GM12878 (cell line): ENCODE results near the gene UBE2J2. TPM values are rescaled to one million over a fixed set of nuclear protein-coding genes. Genes with fewer than 3 reads are reported as not detected.
A peak's percentile ranks its signal among the peaks of the same experiment; 100 is the strongest.

Experiments
- E4F1 ChIP-seq: fragments of 450-650 bp; IDR thresholded peaks from 2 replicates; pipeline ENCODE4 v1.6.1; 2018; ENCODE audit warnings: borderline replicate concordance, mild to moderate bottlenecking; ENCODE audit not compliant: partially characterized antibody
- IRF4 ChIP-seq: IDR thresholded peaks from 2 replicates; pipeline ENCODE4 v1.6.1; 2011; ENCODE audit warnings: low read depth, low read length
- LARP7 ChIP-seq: fragments of 450-650 bp; IDR thresholded peaks from 2 replicates; pipeline ENCODE4 v1.6.1; 2017; ENCODE audit warnings: mild to moderate bottlenecking
- RCOR1 ChIP-seq: conservative IDR thresholded peaks from 2 replicates; pipeline ENCODE4 v1.6.1; 2012; ENCODE audit warnings: low read depth, low read length, improper control_type of control experiment
- SMAD5 ChIP-seq: IDR thresholded peaks from 2 replicates; pipeline ENCODE4 v1.6.1; 2016; ENCODE audit warnings: antibody characterized with exemption, low read depth
- TARDBP ChIP-seq: IDR thresholded peaks from 2 replicates; pipeline ENCODE4 v1.6.1; 2016; ENCODE audit warnings: borderline replicate concordance
- TCF3 ChIP-seq: IDR thresholded peaks from 2 replicates; pipeline ENCODE4 v1.6.1; 2012; ENCODE audit warnings: low read depth, mild to moderate bottlenecking, low read length, borderline replicate concordance; ENCODE audit not compliant: insufficient read depth
- polyA plus RNA-seq, 11 experiments: library from polyadenylated mRNA; depleted of rRNA in 4 of 11; unstranded in 6 of 11; stranded (reverse) in 5 of 11; fragments of >200 nt; fragmentation: Nextera tagmentation in 4 of 11; fragmentation: Illumina TruSeq in 1 of 11; extraction: Ambion mirVana in 4 of 11; extraction: Trizol in 1 of 11; gene quantifications; 1 replicate in 1 of 11; 2 replicates in 10 of 11; pipeline versions ENCODE4 v1.2.1 to v1.2.3, GENCODE V29; 2011 to 2016; ENCODE audit warnings: inconsistent platforms in 2 of 11, missing spikeins in 2 of 11, low read depth in 1 of 11
- total RNA-seq, 4 experiments: library from RNA; depleted of rRNA in 3 of 4; stranded (reverse); fragments of >200 nt in 3 of 4; fragmentation: Illumina TruSeq in 1 of 4; extraction: Trizol in 1 of 4; gene quantifications; 2 replicates each; pipeline versions ENCODE4 v1.2.1 to v1.2.3, GENCODE V29; 2013 to 2021
- TF ChIP-seq, protein P1 (sequence below): fragments of 450-650 bp; IDR thresholded peaks from 2 replicates; pipeline ENCODE4 v1.6.1; 2018; ENCODE audit warnings: mild to moderate bottlenecking, low read depth, moderate library complexity; ENCODE audit not compliant: partially characterized antibody

Gene UBE2J2
- total and polyA plus RNA-seq, 10 of the 15 experiments (the other 5 are each of a cell fraction or from before 2014, with no cell fraction given), result 0.72 to 70.5 (median 49.2) TPM

GRCh38 chr1:1273512-1274298 is at the start of gene UBE2J2 (continued):
- TF ChIP-seq, protein P1, sequence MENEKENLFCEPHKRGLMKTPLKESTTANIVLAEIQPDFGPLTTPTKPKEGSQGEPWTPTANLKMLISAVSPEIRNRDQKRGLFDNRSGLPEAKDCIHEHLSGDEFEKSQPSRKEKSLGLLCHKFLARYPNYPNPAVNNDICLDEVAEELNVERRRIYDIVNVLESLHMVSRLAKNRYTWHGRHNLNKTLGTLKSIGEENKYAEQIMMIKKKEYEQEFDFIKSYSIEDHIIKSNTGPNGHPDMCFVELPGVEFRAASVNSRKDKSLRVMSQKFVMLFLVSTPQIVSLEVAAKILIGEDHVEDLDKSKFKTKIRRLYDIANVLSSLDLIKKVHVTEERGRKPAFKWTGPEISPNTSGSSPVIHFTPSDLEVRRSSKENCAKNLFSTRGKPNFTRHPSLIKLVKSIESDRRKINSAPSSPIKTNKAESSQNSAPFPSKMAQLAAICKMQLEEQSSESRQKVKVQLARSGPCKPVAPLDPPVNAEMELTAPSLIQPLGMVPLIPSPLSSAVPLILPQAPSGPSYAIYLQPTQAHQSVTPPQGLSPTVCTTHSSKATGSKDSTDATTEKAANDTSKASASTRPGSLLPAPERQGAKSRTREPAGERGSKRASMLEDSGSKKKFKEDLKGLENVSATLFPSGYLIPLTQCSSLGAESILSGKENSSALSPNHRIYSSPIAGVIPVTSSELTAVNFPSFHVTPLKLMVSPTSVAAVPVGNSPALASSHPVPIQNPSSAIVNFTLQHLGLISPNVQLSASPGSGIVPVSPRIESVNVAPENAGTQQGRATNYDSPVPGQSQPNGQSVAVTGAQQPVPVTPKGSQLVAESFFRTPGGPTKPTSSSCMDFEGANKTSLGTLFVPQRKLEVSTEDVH, result no peak
- TF ChIP-seq LARP7 (peak; percentile 90), E4F1 (no peak), RCOR1 (no peak), IRF4 (no peak), TCF3 (no peak), TARDBP (peak; percentile 84; the same call in 1 of the 2 replicates), SMAD5 (peak; percentile 33; the same call in 1 of the 2 replicates)
- TF ChIP-seq, all 136 proteins: peak for 48
